Ureter (tissue), 1 donor: Measurements from ENCODE around the gene RHBDF1. TPM values are rescaled to one million over a fixed set of nuclear protein-coding genes. Genes with fewer than 3 reads are reported as not detected.

Source experiments
- DNase-seq: peaks from one replicate; pipeline ENCODE4 v3.0.0-alpha.2; 2020; ENCODE audit warnings: low spot score
- total RNA-seq: library from RNA; stranded (reverse); gene quantifications from one replicate; pipeline ENCODE4 v1.2.4, GENCODE V29; 2023
- donor health status: DM: yes; HTN: yes; CAD: no.

Gene RHBDF1
- total RNA-seq, 1 donor from 2014 or later: 49.0 TPM

- no peak for DNase-seq
Observed at GRCh38 chr16:74747-75334, 2.4 kb upstream of the RHBDF1 start.

- no peak for DNase-seq
Observed at GRCh38 chr16:74051-74746, 1.8 kb upstream of the RHBDF1 start.

DNA sequence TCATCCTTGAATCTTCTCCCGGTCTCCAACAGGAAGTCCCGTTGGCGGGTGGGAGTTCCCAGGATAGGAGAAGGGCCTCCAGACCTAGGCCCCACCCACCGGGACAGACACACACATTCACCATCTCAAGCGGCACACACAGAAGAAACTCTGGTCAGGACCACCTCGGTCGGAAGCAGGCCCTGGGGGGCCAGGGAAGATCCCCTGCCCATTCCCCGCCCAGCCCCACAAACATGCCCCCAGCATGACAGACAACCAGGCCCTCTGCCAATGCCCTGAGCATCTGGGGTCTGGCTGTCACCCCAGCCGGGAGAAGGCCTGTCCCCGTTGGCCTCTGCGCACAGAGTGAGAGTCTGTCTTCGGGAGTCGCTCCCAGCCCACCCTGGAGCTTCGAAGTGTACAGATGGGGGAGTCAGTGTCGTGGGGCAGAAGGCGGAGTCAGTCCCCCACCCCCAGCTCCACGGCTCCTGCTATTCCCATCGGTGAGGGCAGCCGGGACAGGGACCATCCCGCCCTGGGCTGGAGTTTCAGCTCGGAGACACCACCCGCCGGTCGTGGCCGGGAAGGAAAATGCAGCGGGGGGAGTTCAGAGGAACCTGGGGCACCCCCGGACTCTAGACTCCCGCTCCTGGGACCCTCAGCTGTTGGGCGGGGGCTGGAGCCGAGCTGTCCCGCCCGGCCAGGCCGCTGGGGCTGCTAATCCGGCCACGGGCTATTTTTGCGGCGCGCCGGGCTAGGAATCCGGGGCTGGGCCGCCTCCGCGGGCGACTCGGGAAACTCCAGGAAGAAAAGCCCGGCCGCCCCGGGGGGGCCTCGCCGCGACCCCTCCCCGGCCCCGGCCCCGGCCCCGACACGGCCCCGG, 660 bp downstream of the RHBDF1 start:
- DNase-seq: peak; percentile 82

GRCh38 chr16:71210-71539, 1.3 kb downstream of the RHBDF1 start:
- no peak for DNase-seq

DNA sequence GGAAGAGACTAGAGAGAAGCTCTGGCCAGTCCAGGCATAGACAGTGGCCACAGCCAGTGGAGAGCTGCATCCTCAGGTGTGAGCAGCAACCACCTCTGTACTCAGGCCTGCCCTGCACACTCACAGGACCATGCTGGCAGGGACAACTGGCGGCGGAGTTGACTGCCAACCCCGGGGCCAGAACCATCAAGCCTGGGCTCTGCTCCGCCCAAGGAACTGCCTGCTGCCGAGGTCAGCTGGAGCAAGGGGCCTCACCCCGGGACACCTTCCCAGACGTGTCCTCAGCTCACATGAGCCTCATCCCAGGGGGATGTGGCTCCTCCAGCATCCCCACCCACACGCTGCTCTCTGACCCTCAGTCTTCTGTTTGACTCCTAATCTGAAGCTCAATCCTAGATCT, 3.2 kb downstream of the RHBDF1 start:
- DNase-seq: no peak

- DNase-seq: no peak
Observed at GRCh38 chr16:67884-68789, 4.3 kb downstream of the RHBDF1 start.

DNA sequence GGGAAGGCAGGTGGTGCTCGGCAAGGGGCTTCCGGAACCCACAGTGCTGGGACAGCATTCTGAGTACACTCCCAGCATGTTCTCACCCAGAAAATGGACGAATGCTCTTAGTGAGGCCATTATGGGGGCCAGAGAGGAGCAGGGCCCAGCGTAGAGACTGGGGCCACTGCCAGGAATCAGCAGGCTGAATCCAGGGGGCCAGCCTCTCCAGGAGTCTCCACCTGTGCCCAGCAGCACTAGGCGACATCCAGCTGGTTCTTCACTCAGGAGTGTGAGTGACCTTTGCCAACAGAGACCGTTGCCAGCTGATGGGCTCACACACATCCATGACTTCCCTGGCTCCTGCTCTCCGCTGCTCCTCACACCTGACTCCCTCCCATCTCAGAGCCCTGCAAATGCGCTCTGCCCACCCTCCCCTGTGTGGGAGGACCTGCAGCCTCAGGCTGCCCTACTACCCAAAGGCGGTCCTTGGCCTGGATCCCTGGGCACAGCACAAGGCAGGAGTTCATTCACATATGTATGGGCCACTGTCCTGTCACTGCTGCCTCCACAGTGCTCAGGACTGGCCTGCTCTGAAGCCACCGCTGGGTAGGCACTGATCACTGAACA, 5.1 kb downstream of the RHBDF1 start:
- no peak for DNase-seq

DNA sequence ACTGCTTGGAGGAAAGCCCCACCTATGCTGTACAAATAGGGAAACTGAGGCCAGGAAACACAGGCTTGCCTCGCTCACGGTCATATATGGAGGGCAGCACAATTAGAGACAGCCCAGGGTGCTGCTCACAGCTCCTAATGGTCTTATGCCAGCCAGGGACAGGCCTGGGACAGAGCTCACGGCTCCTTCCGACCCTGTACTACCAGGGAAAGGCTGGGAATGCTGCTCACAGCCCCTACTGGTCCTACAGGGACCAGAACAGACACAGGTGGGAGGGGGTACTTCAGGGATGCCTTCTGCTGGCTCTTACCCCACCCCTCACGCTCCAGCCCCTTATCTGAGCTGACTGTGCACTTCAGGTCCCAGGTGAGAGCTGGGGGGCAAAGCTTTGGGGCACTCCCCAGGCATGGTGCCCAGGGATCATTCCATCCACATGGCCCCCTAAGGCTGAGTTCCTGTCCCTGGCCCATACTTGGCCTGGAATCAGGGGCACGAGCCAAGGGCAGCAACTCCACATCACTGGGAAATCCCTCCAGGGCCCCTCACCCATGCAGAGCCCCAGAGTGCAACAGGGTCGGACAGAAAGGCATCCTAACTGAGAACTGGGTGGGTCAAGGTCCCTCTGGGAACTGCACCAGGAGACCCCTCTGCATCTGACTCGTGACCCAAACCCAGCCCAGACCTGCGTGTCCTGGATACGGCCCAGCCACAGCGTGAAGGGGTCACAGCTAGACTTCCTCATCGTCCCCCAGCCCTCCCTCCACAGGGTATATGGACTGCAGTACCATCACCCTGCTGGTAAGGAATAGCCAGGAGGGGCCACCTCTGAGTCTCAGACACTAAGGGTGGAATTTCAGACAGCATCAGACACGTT, 5.9 kb downstream of the RHBDF1 start:
- no peak for DNase-seq

GRCh38 chr16:65745-66144, 6.7 kb downstream of the RHBDF1 start:
- peak; percentile 86 for DNase-seq

DNA sequence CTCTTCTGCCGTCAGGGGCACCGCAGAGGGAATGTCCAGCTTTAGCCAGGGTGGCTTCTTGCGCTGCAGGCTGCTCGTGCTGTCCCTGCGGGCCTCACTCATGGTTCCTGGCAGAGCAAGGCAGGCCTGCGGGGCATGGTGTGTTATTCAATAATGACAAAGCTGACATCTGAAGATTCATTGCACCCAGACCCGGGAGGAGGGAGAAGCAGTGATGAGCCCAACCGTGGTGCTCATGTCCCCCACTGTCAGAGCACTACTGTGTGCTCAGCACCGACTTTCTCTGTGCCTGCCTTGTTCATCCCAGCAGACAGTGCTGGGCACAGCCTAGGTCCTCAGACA, 7.5 kb downstream of the RHBDF1 start:
- no peak for DNase-seq

- no peak for DNase-seq
Observed at GRCh38 chr16:63998-64913, 8.2 kb downstream of the RHBDF1 start.

GRCh38 chr16:63466-63865, 9.0 kb downstream of the RHBDF1 start:
- DNase-seq: no peak

GRCh38 chr16:62968-63391, 9.5 kb downstream of the RHBDF1 start:
- no peak for DNase-seq

DNA sequence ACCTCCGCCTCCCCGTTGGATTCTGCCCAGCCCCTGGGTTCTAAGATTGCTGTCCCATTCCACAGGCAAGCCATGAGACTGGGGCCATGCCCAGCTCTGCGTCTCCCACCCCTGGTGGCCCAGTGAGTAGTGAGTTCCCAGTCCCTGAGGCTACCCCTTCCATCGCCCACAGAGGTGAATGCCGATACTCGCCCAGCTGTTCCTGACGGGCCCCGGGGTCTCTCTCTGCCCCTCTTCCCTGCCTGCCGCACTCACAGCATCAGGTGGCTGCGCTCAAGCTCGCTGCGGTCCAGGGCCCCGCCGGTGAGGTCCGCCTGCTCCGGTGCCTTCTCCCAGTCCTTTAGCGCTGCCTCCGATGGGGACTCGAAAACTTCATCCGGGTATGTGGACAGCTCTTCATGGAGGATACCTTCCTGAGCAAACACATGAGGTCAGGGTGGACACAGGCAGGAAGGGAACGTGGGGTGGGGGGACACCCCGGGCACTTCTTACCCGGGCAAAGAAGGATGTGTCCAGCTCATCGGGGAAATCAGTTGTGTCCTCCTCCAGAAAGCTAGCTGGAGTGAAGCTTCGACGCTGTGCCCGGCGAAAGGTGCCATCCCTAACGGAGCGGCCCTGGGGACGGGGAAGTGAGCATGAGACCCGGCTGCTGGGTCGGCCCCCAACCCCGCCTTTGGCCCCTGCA, 10.0 kb downstream of the RHBDF1 start:
- no peak for DNase-seq

DNA sequence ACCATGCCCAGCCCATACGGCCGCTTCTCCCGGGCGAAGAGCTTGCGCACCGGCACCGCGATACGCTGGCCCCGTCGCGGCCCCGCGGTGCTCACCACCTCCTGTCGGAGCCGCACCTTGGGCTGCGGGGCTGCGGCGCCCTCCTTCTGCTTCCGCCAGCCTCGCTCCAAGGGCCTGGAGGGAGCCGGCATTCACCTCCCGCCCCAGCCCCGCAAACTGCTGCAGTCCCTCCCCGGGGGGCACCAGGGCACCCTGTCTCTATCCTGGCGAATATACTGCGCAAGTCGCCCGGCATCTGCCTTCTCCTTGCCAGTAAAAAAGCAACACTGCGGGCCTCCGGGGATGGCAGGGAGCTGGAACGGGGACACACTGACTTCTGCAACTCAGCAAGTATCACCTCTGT, 10.6 kb downstream of the RHBDF1 start:
- DNase-seq: no peak

DNA sequence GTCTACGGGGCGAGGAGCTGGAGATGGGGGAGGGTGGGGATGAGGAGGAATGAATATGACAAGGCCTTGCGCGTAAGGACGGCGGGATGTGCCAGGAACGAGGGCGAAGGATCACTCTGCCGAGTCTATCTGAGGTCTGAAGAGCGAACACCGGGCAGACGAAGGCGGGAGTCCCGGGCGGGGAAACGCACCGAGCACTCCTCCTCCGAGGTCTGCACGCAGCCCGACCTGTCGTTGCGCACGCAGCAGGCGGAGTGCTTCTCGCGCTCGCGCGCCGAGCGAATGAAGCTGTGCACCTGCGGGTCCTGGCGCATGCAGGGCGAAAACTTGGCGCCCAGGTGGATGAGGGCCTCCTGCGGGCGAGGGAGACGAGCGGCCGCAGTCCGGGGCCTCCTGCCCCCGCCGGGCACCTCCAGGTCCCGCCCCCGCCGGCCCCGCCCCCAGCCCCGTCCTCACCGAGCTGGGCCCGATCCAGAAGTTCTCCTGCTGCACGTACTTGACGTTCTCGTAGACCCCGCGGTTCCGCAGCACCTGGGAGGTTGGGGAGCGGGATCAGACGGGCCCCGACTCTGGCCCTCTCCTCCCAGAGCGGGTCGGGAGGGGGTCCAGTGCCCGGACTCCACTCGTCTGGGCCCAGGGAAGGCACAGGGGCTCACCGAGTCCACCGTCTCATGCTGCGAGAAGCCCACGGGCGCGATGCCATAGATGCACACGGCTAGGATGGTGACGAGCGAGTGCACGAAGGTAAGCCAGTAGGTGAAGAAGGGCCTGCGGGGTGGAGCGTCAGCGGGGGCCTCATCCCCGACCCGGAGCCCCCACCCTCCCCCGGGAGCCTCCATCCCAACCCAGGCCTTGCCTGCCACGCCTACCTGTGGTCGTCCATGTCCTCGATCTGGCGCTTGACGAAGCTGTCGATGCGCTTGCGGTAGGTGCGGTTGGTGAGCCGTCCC, 11.2 kb downstream of the RHBDF1 start:
- no peak for DNase-seq

GRCh38 chr16:60166-60565, 12.3 kb downstream of the RHBDF1 start:
- DNase-seq: no peak
